ENCODE data around the gene EPC2.

- TF ChIP-seq, protein P1, sequence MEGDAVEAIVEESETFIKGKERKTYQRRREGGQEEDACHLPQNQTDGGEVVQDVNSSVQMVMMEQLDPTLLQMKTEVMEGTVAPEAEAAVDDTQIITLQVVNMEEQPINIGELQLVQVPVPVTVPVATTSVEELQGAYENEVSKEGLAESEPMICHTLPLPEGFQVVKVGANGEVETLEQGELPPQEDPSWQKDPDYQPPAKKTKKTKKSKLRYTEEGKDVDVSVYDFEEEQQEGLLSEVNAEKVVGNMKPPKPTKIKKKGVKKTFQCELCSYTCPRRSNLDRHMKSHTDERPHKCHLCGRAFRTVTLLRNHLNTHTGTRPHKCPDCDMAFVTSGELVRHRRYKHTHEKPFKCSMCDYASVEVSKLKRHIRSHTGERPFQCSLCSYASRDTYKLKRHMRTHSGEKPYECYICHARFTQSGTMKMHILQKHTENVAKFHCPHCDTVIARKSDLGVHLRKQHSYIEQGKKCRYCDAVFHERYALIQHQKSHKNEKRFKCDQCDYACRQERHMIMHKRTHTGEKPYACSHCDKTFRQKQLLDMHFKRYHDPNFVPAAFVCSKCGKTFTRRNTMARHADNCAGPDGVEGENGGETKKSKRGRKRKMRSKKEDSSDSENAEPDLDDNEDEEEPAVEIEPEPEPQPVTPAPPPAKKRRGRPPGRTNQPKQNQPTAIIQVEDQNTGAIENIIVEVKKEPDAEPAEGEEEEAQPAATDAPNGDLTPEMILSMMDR (IDR thresholded peaks at IDR 0.05; ENCODE audit: low read depth, low read length, poor library complexity, severe bottlenecking): no peak
- TF ChIP-seq EZH2phosphoT487 (IDR thresholded peaks at IDR 0.05; ENCODE audit: borderline replicate concordance, low read length): no peak
These were observed 14.5 kb downstream of the EPC2 start for GRCh38 chr2:148658807-148659722.
